MM.1S (cell line): ENCODE data around the gene HOXB1.

Experiments
- DNase-seq: peaks from one replicate; pipeline ENCODE4 v3.0.0-alpha.2; 2015
- H2AFZ ChIP-seq: fragments of 300-600 bp; sonication (generic); 2 replicates; pipeline ENCODE4 v1.6.0; 2016; ENCODE audit warnings: antibody characterized with exemption, low read length
- H3F3A ChIP-seq: fragments of 300-600 bp; sonication (generic); 2 replicates; pipeline ENCODE4 v1.6.1; 2016; ENCODE audit warnings: mild to moderate bottlenecking, antibody characterized with exemption, low read length, moderate library complexity, mixed read lengths; ENCODE audit not compliant: insufficient read depth
- H3K27ac ChIP-seq: fragments of 300-600 bp; sonication (generic); 2 replicates; pipeline ENCODE4 v1.5.1; 2016; ENCODE audit warnings: mild to moderate bottlenecking, low read length
- H3K27me3 ChIP-seq: fragments of 300-600 bp; sonication (generic); replicated peaks from 2 replicates; pipeline ENCODE4 v1.6.0; 2016; ENCODE audit warnings: low read length; ENCODE audit not compliant: insufficient read depth
- H3K36me3 ChIP-seq: fragments of 300-600 bp; sonication (generic); replicated peaks from 2 replicates; pipeline ENCODE4 v1.6.1; 2016; ENCODE audit warnings: mild to moderate bottlenecking, low read length, mixed read lengths; ENCODE audit not compliant: insufficient read depth
- H3K4me1 ChIP-seq: fragments of 300-600 bp; sonication (generic); 2 replicates; pipeline ENCODE4 v1.6.1; 2016; ENCODE audit warnings: low read length, mixed read lengths
- H3K4me2 ChIP-seq: fragments of 300-600 bp; sonication (generic); 2 replicates; pipeline ENCODE4 v1.6.0; 2016; ENCODE audit warnings: low read depth, low read length
- H3K4me3 ChIP-seq: fragments of 300-600 bp; sonication (generic); 2 replicates; pipeline ENCODE4 v1.5.1; 2016; ENCODE audit warnings: low read length, mixed read lengths
- H3K79me2 ChIP-seq: fragments of 300-600 bp; sonication (generic); 2 replicates; pipeline ENCODE4 v1.6.1; 2016; ENCODE audit warnings: mixed run types, low read length, mixed read lengths
- H3K9ac ChIP-seq: fragments of 300-600 bp; sonication (generic); 2 replicates; pipeline ENCODE4 v1.6.1; 2016; ENCODE audit warnings: low read length, mixed read lengths
- H3K9me2 ChIP-seq: fragments of 300-600 bp; sonication (generic); replicated peaks from 2 replicates; pipeline ENCODE4 v1.6.1; 2016; ENCODE audit warnings: mild to moderate bottlenecking, low read length, mixed read lengths; ENCODE audit not compliant: insufficient read depth
- H3K9me3 ChIP-seq: fragments of 300-600 bp; sonication (generic); replicated peaks from 2 replicates; pipeline ENCODE4 v1.6.1; 2016; ENCODE audit warnings: mild to moderate bottlenecking, low read length, mixed read lengths; ENCODE audit not compliant: insufficient read depth
- H4K20me1 ChIP-seq: fragments of 300-600 bp; sonication (generic); 2 replicates; pipeline ENCODE4 v1.6.1; 2016; ENCODE audit warnings: mild to moderate bottlenecking, low read length, moderate library complexity, mixed read lengths; ENCODE audit not compliant: insufficient read depth
- EZH2 ChIP-seq: fragments of 300-600 bp; sonication (generic); optimal IDR thresholded peaks from 2 replicates; pipeline ENCODE3; 2017; ENCODE audit warnings: low read depth, mild to moderate bottlenecking, antibody characterized with exemption, low read length, mixed read lengths
- EZH2phosphoT487 ChIP-seq: fragments of 300-600 bp; sonication (generic); IDR thresholded peaks from 2 replicates; pipeline ENCODE4 v1.6.1; 2018; ENCODE audit warnings: antibody characterized with exemption, low read length
- TF ChIP-seq, protein P1 (sequence below): fragments of 300-600 bp; sonication (generic); IDR thresholded peaks from 2 replicates; pipeline ENCODE4 v1.5.1; 2016; ENCODE audit warnings: antibody characterized with exemption, low read length, mixed read lengths

The HOXB1 gene

DNA sequence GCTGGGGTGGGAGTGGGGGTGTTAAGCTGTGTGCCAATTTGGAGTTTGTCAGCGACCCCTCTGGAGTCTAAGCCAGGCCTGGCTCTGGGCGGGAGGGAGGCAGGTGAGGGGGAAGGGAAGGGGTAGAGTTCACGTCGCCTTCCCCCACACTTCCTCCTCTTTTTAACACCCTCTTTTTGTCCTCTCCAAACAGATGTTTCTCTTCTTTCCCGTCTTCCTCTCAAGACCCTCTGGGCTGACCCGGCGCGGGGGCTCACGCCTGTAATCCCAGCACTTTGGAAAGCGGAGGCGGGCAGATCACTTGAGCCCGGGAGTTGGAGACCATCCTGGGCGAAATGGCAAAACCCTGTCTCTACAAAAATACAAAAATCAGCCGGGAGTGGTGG is 3.3 kb downstream of the HOXB1 start:
- TF ChIP-seq EZH2 (no peak), EZH2phosphoT487 (no peak)
- TF ChIP-seq, protein P1, sequence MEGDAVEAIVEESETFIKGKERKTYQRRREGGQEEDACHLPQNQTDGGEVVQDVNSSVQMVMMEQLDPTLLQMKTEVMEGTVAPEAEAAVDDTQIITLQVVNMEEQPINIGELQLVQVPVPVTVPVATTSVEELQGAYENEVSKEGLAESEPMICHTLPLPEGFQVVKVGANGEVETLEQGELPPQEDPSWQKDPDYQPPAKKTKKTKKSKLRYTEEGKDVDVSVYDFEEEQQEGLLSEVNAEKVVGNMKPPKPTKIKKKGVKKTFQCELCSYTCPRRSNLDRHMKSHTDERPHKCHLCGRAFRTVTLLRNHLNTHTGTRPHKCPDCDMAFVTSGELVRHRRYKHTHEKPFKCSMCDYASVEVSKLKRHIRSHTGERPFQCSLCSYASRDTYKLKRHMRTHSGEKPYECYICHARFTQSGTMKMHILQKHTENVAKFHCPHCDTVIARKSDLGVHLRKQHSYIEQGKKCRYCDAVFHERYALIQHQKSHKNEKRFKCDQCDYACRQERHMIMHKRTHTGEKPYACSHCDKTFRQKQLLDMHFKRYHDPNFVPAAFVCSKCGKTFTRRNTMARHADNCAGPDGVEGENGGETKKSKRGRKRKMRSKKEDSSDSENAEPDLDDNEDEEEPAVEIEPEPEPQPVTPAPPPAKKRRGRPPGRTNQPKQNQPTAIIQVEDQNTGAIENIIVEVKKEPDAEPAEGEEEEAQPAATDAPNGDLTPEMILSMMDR: no peak
- H3K27ac ChIP-seq: no peak overlapping the region
- H3K9ac ChIP-seq: no peak overlapping the region

GRCh38 chr17:48526608-48527546 is 3.9 kb downstream of the HOXB1 start:
- Histone ChIP-seq H3K4me1 (no peaks in the 10 kb centered on the region), H3K9ac (no peak overlapping the region), H3K4me3 (no peak overlapping the region), H3K27me3 (no peaks in the 10 kb centered on the region), H3K36me3 (no peaks in the 10 kb centered on the region), H3K79me2 (no peaks in the 10 kb centered on the region), H2AFZ (no peak overlapping the region), H3K9me2 (no peaks in the 10 kb centered on the region), H3K4me2 (no peak overlapping the region), H3K9me3 (no peaks in the 10 kb centered on the region), H3F3A (no peaks in the 10 kb centered on the region), H4K20me1 (no peaks in the 10 kb centered on the region), H3K27ac (no peak overlapping the region)
- TF ChIP-seq, protein P1: no peak
- TF ChIP-seq EZH2: no peak
- TF ChIP-seq EZH2phosphoT487: no peak
- DNase-seq: no peak

More for the DNA sequence above, 3.3 kb downstream of the HOXB1 start:
- no peaks in the 10 kb centered on the region for H3K9me3 ChIP-seq
- H3K4me1 ChIP-seq: no peaks in the 10 kb centered on the region
- no peaks in the 10 kb centered on the region for H3F3A ChIP-seq
- H4K20me1 ChIP-seq: no peaks in the 10 kb centered on the region
- H3K27me3 ChIP-seq: no peaks in the 10 kb centered on the region
- no peaks in the 10 kb centered on the region for H3K9me2 ChIP-seq
- H3K79me2 ChIP-seq: no peaks in the 10 kb centered on the region
- H3K36me3 ChIP-seq: no peaks in the 10 kb centered on the region
- no peak overlapping the region for H3K4me3 ChIP-seq
- no peak overlapping the region for H3K4me2 ChIP-seq
- no peak overlapping the region for H2AFZ ChIP-seq
- no peak for DNase-seq

DNA sequence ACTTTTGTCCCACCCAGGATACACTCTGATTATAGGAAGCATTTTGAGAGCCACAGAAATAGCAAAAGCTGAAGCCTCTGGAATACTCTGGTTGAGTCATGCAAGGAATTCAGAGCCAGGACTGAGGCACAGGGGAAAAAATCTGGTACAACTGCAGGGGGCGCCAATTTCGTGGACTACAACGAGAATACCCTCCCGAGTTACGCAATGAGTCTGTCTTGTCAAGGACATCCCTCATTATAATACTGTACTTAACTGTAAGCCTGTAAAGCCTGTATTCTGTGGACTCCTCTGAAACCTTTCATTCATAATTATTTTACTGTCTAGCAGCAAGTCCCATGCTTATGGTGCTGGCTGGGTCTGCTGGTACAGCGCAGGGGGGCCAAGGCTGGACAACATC is 7.8 kb downstream of the HOXB1 start:
- Histone ChIP-seq H4K20me1 (no peaks in the 10 kb centered on the region), H3K36me3 (no peaks in the 10 kb centered on the region), H3K79me2 (no peaks in the 10 kb centered on the region), H3K27me3 (no peaks in the 10 kb centered on the region), H3F3A (no peaks in the 10 kb centered on the region), H3K9ac (no peak overlapping the region), H3K9me2 (no peaks in the 10 kb centered on the region), H3K9me3 (no peaks in the 10 kb centered on the region), H2AFZ (no peak overlapping the region), H3K27ac (no peak overlapping the region), H3K4me1 (peaks cover 2% of the 10 kb centered on the region; the same call in 1 of the 2 replicates), H3K4me2 (no peak overlapping the region), H3K4me3 (no peak overlapping the region)
- TF ChIP-seq EZH2: no peak
- no peak for TF ChIP-seq EZH2phosphoT487
- TF ChIP-seq, protein P1: no peak; the same call in 1 of the 2 replicates
- no peak for DNase-seq
